Measurements from ENCODE around the gene ICAM4.

The ICAM4 gene

GRCh38 chr19:10254244-10254643, 32.5 kb upstream of the ICAM4 start:
- 93% methylated on average over 3 of the region's 3 CpGs for WGBS
- no peak overlapping the region for H3K9ac ChIP-seq (ENCODE audit: low read depth, low read length)

GRCh38 chr19:10255358-10255757, 31.4 kb upstream of the ICAM4 start:
- H3K4me1 ChIP-seq (ENCODE audit: insufficient read depth, low read length): peaks cover 5% of the 10 kb centered on the region
- no peaks in the 10 kb centered on the region for H3K27me3 ChIP-seq (ENCODE audit: insufficient read depth, low read length)
- H3K9me3 ChIP-seq (ENCODE audit: insufficient read depth, low read depth, low read length): no peaks in the 10 kb centered on the region
- no peak overlapping the region for H3K9ac ChIP-seq (ENCODE audit: low read depth, low read length)
- WGBS: 89% methylated on average over 2 of the region's 2 CpGs
- H3K36me3 ChIP-seq (ENCODE audit: insufficient read depth, low read length): peaks cover 49% of the 10 kb centered on the region
- H3K27ac ChIP-seq (ENCODE audit: low read depth, low read length): no peak overlapping the region
- no peak overlapping the region for H3K4me3 ChIP-seq (ENCODE audit: low read length)

More at GRCh38 chr19:10254244-10254643, 32.5 kb upstream of the ICAM4 start:
- peaks cover 5% of the 10 kb centered on the region for H3K4me1 ChIP-seq (ENCODE audit: insufficient read depth, low read length)
- peaks cover 49% of the 10 kb centered on the region for H3K36me3 ChIP-seq (ENCODE audit: insufficient read depth, low read length)
- no peaks in the 10 kb centered on the region for H3K9me3 ChIP-seq (ENCODE audit: insufficient read depth, low read depth, low read length)
- H3K4me3 ChIP-seq (ENCODE audit: low read length): no peak overlapping the region
- no peaks in the 10 kb centered on the region for H3K27me3 ChIP-seq (ENCODE audit: insufficient read depth, low read length)
- no peak overlapping the region for H3K27ac ChIP-seq (ENCODE audit: low read depth, low read length)

- Histone ChIP-seq H3K36me3 (ENCODE audit: insufficient read depth, low read length) (peaks cover 49% of the 10 kb centered on the region), H3K4me3 (ENCODE audit: low read length) (no peak overlapping the region), H3K9me3 (ENCODE audit: insufficient read depth, low read depth, low read length) (no peaks in the 10 kb centered on the region), H3K9ac (ENCODE audit: low read depth, low read length) (no peak overlapping the region), H3K4me1 (ENCODE audit: insufficient read depth, low read length) (peaks cover 5% of the 10 kb centered on the region), H3K27ac (ENCODE audit: low read depth, low read length) (no peak overlapping the region), H3K27me3 (ENCODE audit: insufficient read depth, low read length) (no peaks in the 10 kb centered on the region)
- 96% methylated on average over 18 of the region's 18 CpGs for WGBS
Measured at GRCh38 chr19:10256551-10256950, 30.2 kb upstream of the ICAM4 start.

- no peak overlapping the region for H3K4me3 ChIP-seq (ENCODE audit: low read length)
- H3K27ac ChIP-seq (ENCODE audit: low read depth, low read length): no peak overlapping the region
- H3K4me1 ChIP-seq (ENCODE audit: insufficient read depth, low read length): peaks cover 5% of the 10 kb centered on the region
- no peaks in the 10 kb centered on the region for H3K27me3 ChIP-seq (ENCODE audit: insufficient read depth, low read length)
- no peaks in the 10 kb centered on the region for H3K9me3 ChIP-seq (ENCODE audit: insufficient read depth, low read depth, low read length)
- no peak overlapping the region for H3K9ac ChIP-seq (ENCODE audit: low read depth, low read length)
- H3K36me3 ChIP-seq (ENCODE audit: insufficient read depth, low read length): peaks cover 49% of the 10 kb centered on the region
- WGBS: 94% methylated on average over 8 of the region's 9 CpGs
Measured at GRCh38 chr19:10256970-10257615, 29.7 kb upstream of the ICAM4 start.

GRCh38 chr19:10258080-10258710, 28.6 kb upstream of the ICAM4 start:
- WGBS: 95% methylated on average over 18 of the region's 18 CpGs
- Histone ChIP-seq H3K27me3 (ENCODE audit: insufficient read depth, low read length) (no peaks in the 10 kb centered on the region), H3K9ac (ENCODE audit: low read depth, low read length) (no peak overlapping the region), H3K36me3 (ENCODE audit: insufficient read depth, low read length) (peaks cover 49% of the 10 kb centered on the region), H3K4me1 (ENCODE audit: insufficient read depth, low read length) (no peaks in the 10 kb centered on the region), H3K9me3 (ENCODE audit: insufficient read depth, low read depth, low read length) (no peaks in the 10 kb centered on the region), H3K4me3 (ENCODE audit: low read length) (no peak overlapping the region), H3K27ac (ENCODE audit: low read depth, low read length) (no peak overlapping the region)

GRCh38 chr19:10259162-10259905, 27.4 kb upstream of the ICAM4 start:
- 61% methylated on average over 32 of the region's 32 CpGs for WGBS
- Histone ChIP-seq H3K4me1 (ENCODE audit: insufficient read depth, low read length) (no peaks in the 10 kb centered on the region), H3K4me3 (ENCODE audit: low read length) (no peak overlapping the region), H3K27ac (ENCODE audit: low read depth, low read length) (no peak overlapping the region), H3K27me3 (ENCODE audit: insufficient read depth, low read length) (no peaks in the 10 kb centered on the region), H3K9me3 (ENCODE audit: insufficient read depth, low read depth, low read length) (no peaks in the 10 kb centered on the region), H3K36me3 (ENCODE audit: insufficient read depth, low read length) (peaks cover 40% of the 10 kb centered on the region), H3K9ac (ENCODE audit: low read depth, low read length) (no peak overlapping the region)

GRCh38 chr19:10260141-10260584, 26.6 kb upstream of the ICAM4 start:
- Histone ChIP-seq H3K4me1 (ENCODE audit: insufficient read depth, low read length) (no peaks in the 10 kb centered on the region), H3K4me3 (ENCODE audit: low read length) (no peak overlapping the region), H3K27me3 (ENCODE audit: insufficient read depth, low read length) (no peaks in the 10 kb centered on the region), H3K27ac (ENCODE audit: low read depth, low read length) (no peak overlapping the region), H3K9ac (ENCODE audit: low read depth, low read length) (no peak overlapping the region), H3K36me3 (ENCODE audit: insufficient read depth, low read length) (peaks cover 32% of the 10 kb centered on the region), H3K9me3 (ENCODE audit: insufficient read depth, low read depth, low read length) (no peaks in the 10 kb centered on the region)
- WGBS: 92% methylated on average over 8 of the region's 8 CpGs

- Histone ChIP-seq H3K9me3 (ENCODE audit: insufficient read depth, low read depth, low read length) (no peaks in the 10 kb centered on the region), H3K4me1 (ENCODE audit: insufficient read depth, low read length) (no peaks in the 10 kb centered on the region), H3K9ac (ENCODE audit: low read depth, low read length) (no peak overlapping the region), H3K4me3 (ENCODE audit: low read length) (no peak overlapping the region), H3K27ac (ENCODE audit: low read depth, low read length) (no peak overlapping the region), H3K27me3 (ENCODE audit: insufficient read depth, low read length) (no peaks in the 10 kb centered on the region), H3K36me3 (ENCODE audit: insufficient read depth, low read length) (peaks cover 10% of the 10 kb centered on the region)
- 90% methylated on average over 7 of the region's 7 CpGs for WGBS
Measured at GRCh38 chr19:10262771-10263170, 24.0 kb upstream of the ICAM4 start.

- no peaks in the 10 kb centered on the region for H3K9me3 ChIP-seq (ENCODE audit: insufficient read depth, low read depth, low read length)
- H3K4me3 ChIP-seq (ENCODE audit: low read length): no peak overlapping the region
- peaks cover 34% of the 10 kb centered on the region for H3K27me3 ChIP-seq (ENCODE audit: insufficient read depth, low read length)
- no peaks in the 10 kb centered on the region for H3K4me1 ChIP-seq (ENCODE audit: insufficient read depth, low read length)
- H3K36me3 ChIP-seq (ENCODE audit: insufficient read depth, low read length): no peaks in the 10 kb centered on the region
- no peak overlapping the region for H3K27ac ChIP-seq (ENCODE audit: low read depth, low read length)
- 97% methylated on average over 7 of the region's 7 CpGs for WGBS
- H3K9ac ChIP-seq (ENCODE audit: low read depth, low read length): no peak overlapping the region
Measured at GRCh38 chr19:10266706-10267105, 20.0 kb upstream of the ICAM4 start.

- WGBS: 86% methylated on average over 6 of the region's 6 CpGs
- H3K9me3 ChIP-seq (ENCODE audit: insufficient read depth, low read depth, low read length): no peaks in the 10 kb centered on the region
- no peak overlapping the region for H3K27ac ChIP-seq (ENCODE audit: low read depth, low read length)
- no peaks in the 10 kb centered on the region for H3K36me3 ChIP-seq (ENCODE audit: insufficient read depth, low read length)
- no peaks in the 10 kb centered on the region for H3K4me1 ChIP-seq (ENCODE audit: insufficient read depth, low read length)
- no peak overlapping the region for H3K9ac ChIP-seq (ENCODE audit: low read depth, low read length)
- H3K27me3 ChIP-seq (ENCODE audit: insufficient read depth, low read length): peaks cover 45% of the 10 kb centered on the region
- H3K4me3 ChIP-seq (ENCODE audit: low read length): no peak overlapping the region
Measured at GRCh38 chr19:10268071-10268470, 18.7 kb upstream of the ICAM4 start.
